Occipital lobe (tissue), 2 donors: ENCODE results near the gene CRTC2. TPM values are rescaled to one million over a fixed set of nuclear protein-coding genes. Genes with fewer than 3 reads are reported as not detected.
"Not testable (repeated sequence)": the region's sequence is repeated elsewhere in the genome, so short reads cannot be mapped to it uniquely, and the experiment has no call there.

Experiments used
- DNase-seq: peaks from one replicate; lab custom pipeline; 2025; lab: John Stamatoyannopoulos, UW
- total RNA-seq: library from RNA; depleted of rRNA; stranded (reverse); fragments of >200 nt; gene quantifications from one replicate; pipeline ENCODE4 v1.2.3, GENCODE V29; 2014

Gene CRTC2
- 2.8 TPM for total RNA-seq

- peak; percentile 98 for DNase-seq
Measured at GRCh38 chr1:153958111-153958960, at the start of gene CRTC2. Gene CRTC2, minus strand, starts transcription at chr1:153958612. Its CDS starts 115 bp downstream, at chr1:153958497.

GRCh38 chr1:154006136-154006535 lies 47.7 kb upstream of the CRTC2 start:
- no peak for DNase-seq

- DNase-seq = no peak
Measured at GRCh38 chr1:154000420-154000819, 42.0 kb upstream of the CRTC2 start.

- not testable (repeated sequence) for DNase-seq
Measured at GRCh38 chr1:153996882-153997281, 38.5 kb upstream of the CRTC2 start.

GRCh38 chr1:153995640-153996039 lies 37.2 kb upstream of the CRTC2 start:
- no peak for DNase-seq

GRCh38 chr1:153995202-153995601 lies 36.8 kb upstream of the CRTC2 start:
- DNase-seq = no peak

- DNase-seq = no peak
Measured at GRCh38 chr1:153991806-153992205, 33.4 kb upstream of the CRTC2 start.

- no peak for DNase-seq
Measured at GRCh38 chr1:153991151-153991630, 32.8 kb upstream of the CRTC2 start.

- DNase-seq = peak; percentile 84
Measured at GRCh38 chr1:153990468-153991150, 32.2 kb upstream of the CRTC2 start, which contains the start of gene RPS27. Gene RPS27, plus strand, starts transcription at chr1:153990762. Its CDS starts 35 bp downstream, at chr1:153990797.

- no peak for DNase-seq
Measured at GRCh38 chr1:153987621-153988020, 29.2 kb upstream of the CRTC2 start.

- DNase-seq = peak; percentile 34
Measured at GRCh38 chr1:153985941-153986761, 27.7 kb upstream of the CRTC2 start, which contains the start of gene RAB13. Gene RAB13, minus strand, starts transcription at chr1:153986339. Its CDS starts 103 bp downstream, at chr1:153986236.

GRCh38 chr1:153985341-153985912 lies 27.0 kb upstream of the CRTC2 start:
- DNase-seq = no peak

- DNase-seq = no peak
Measured at GRCh38 chr1:153984123-153984894, 25.9 kb upstream of the CRTC2 start.

- not testable (repeated sequence) for DNase-seq
Measured at GRCh38 chr1:153981735-153982134, 23.3 kb upstream of the CRTC2 start.

- DNase-seq = not testable (repeated sequence)
Measured at GRCh38 chr1:153979091-153979490, 20.7 kb upstream of the CRTC2 start.

GRCh38 chr1:153978274-153978909 lies 20.0 kb upstream of the CRTC2 start:
- no peak for DNase-seq

- DNase-seq = peak; percentile 85
Measured at GRCh38 chr1:153977250-153978240, 19.1 kb upstream of the CRTC2 start, which contains the start of gene JTB. Gene JTB, minus strand, starts transcription at chr1:153977674. Its CDS starts 422 bp downstream, at chr1:153977252.

GRCh38 chr1:153976819-153977249 lies 18.4 kb upstream of the CRTC2 start:
- DNase-seq = no peak
